Renal pelvis (tissue), 4 donors: Measurements from ENCODE around the gene ST6GALNAC6. TPM values are rescaled to one million over a fixed set of nuclear protein-coding genes. Genes with fewer than 3 reads are reported as not detected.
"Not testable (repeated sequence)": the region's sequence is repeated elsewhere in the genome, so short reads cannot be mapped to it uniquely, and the experiment has no call there.

Experiments
- DNase-seq: peaks from one replicate; pipeline ENCODE4 v3.0.0-alpha.2; 2013
- polyA plus RNA-seq, 3 donors: library from polyadenylated mRNA; unstranded; fragments of 120-200 nt; gene quantifications; one replicate each; pipeline ENCODE4 v1.2.1, GENCODE V29; 2013; ENCODE audit not compliant: insufficient read length in 3 of 3

Gene ST6GALNAC6
- polyA plus RNA-seq, 3 donors, result 48.1 to 50.6 (median 49.2) TPM

DNA sequence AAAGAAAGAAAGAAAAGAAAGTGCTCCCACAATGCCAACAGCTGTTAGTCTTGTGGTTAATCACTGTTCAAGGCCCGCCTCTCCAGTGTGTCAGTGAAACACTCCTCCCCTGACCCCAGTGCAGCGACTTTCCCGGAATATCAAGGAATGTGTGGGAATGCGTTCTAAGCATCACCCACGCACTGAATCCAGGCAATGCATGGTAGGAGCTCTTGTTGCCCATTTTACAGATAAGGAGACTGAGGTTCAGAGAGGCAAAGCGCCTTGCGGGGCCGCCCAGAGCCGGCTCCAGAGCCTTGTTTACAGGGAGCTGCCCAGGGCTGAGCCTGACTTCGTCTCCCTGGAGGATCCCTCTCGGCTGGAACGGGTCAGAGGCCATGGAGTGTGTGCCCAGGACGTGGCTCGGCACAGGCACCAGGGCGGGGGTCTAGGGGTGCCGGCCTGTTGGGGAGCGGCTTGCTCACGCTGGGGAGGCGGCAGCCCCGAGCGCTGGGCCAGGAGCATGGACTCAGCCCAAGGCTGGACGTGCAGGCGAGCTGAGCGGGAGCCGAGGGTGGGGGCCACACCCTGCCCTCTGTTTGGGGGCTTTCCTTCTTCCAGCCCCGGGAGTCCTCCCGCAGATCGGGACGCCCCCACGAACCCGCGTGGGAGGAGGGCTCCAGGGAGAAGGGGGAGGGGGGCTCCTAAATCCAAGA is 823 bp downstream of the ST6GALNAC6 start:
- peak; percentile 79 for DNase-seq

GRCh38 chr9:127897193-127897692 is 2.2 kb downstream of the ST6GALNAC6 start:
- peak; percentile 85 for DNase-seq

DNA sequence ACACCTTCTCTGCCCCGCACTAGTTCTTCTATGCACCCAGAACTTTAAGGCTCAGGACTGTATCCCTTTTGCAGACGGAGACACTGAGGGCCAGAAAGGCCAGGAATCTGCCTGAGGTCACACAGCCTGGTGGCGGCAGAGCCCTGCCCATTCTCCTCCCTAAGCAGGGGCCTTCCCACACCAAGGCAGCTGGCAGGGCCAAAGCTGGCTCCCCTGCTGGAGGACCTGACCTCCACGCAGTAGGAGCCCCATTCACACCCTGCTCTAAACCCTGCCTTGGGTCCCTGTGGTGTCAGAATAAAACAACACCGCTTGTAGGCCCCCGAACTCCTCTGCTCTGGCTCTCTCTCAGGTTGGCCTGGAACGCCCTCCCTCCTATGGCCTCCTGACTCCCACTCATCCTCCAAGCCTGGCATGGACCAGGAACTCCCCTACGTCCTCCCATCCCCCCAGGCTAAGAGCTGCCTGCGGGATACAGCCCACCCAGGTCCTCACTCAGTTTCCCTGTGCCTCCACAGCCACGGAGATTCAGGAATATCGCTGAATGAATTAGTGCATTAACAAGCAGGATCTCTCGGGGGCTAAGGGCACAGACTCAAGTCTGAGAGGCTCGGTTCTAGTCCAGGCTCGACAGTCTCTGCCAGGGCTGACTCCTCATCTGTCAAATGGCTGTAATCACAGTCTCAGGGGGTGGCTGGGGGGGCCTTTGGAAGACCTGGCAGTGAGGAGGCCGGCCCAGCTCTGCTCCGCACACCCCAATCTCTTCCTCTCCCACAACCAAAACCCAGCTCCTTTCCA is 2.8 kb downstream of the ST6GALNAC6 start:
- no peak for DNase-seq

DNA sequence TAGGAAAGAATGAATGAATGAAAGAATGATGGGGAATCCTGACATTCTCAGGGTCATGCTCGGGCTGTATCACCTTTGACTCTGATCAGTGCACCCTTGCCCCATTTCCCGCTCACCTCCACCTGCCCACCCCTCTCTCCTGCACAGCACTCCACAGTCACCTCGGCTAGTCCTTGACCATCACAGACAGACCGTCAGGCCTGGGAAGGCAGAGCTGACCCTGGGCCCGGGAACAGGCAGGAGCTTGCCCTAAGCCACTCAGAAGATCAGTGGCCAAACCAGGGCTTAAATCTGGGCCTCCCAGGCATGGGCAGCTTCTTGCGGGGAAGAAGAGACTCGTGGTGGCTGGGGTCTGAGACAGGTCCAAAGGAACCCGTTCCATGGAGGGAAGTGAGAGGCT is 3.6 kb downstream of the ST6GALNAC6 start:
- DNase-seq, result no peak

DNA sequence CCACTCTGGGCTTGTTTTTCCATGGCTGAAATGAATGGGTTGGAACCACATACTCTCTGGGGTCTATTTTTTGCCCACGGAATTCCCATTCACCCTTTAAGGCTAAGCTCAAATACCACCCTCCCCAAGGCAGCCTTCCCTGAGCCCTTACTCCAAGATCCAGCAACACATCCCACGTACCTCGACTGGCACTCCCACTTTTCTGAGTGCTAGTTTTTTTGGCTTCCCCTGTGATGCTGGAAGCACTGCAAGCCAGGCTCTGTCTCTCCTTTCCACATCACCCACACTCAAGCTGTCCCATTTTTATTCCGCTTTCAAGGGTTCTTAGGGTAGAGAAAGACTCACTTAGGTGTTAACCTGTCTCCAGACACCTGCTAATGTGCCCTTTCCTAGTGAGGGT is 6.0 kb downstream of the ST6GALNAC6 start:
- no peak for DNase-seq

GRCh38 chr9:127892831-127893230 is 6.6 kb downstream of the ST6GALNAC6 start:
- no peak for DNase-seq

- no peak for DNase-seq
These were observed 9.3 kb downstream of the ST6GALNAC6 start for GRCh38 chr9:127890053-127890452.

- no peak for DNase-seq
These were observed 11.6 kb downstream of the ST6GALNAC6 start for GRCh38 chr9:127887792-127888191.

- no peak for DNase-seq
These were observed 12.9 kb downstream of the ST6GALNAC6 start for GRCh38 chr9:127886401-127886972.

DNA sequence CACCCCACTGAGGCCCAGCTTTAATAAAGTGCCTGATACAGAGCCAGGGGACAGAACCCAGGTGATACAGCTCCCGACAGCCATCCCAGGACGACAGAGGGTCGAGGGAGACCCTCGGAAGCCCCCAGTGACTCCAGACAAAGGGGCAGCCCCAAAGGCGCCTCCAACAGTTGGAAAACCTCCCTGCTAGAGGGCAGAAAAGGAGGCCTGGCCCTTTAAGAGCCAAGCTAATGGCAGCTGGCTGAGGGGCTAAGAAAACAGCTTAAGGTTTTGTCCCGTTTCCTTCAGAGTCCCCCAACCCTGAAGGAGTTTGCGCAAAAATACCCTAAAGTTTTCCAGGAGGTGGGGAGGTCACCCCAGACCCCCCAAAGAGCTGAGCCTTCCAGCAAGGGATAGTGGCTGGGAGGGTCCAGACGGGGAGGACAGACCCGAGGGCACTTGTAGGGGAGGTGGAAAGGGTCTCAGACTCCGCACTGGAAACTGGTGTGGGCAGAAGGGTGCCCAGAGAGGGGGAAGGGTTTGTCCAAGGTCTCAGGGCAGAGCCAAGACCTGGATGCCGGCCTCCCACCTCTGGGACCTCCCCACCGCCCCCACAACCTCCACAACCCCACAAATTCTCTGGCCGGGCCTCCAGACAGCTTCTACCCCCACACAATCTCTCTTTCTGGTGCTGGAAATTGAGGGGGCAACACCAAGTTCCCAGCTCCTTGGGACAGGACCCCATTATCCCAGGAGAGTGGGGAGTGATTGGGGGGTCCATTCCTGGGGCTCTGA is 13.7 kb downstream of the ST6GALNAC6 start:
- no peak for DNase-seq

- no peak for DNase-seq
These were observed 14.4 kb downstream of the ST6GALNAC6 start for GRCh38 chr9:127884976-127885490.

GRCh38 chr9:127884427-127884911 is 14.9 kb downstream of the ST6GALNAC6 start:
- no peak for DNase-seq

GRCh38 chr9:127883959-127884358 is 15.4 kb downstream of the ST6GALNAC6 start:
- DNase-seq, result no peak

- not testable (repeated sequence) for DNase-seq
These were observed 17.7 kb downstream of the ST6GALNAC6 start for GRCh38 chr9:127881715-127882114.

GRCh38 chr9:127880143-127880542 is 19.3 kb downstream of the ST6GALNAC6 start:
- no peak for DNase-seq

- no peak for DNase-seq
These were observed 20.6 kb downstream of the ST6GALNAC6 start for GRCh38 chr9:127878652-127879390.

- DNase-seq, result no peak
These were observed 21.3 kb downstream of the ST6GALNAC6 start for GRCh38 chr9:127878001-127878651.

DNA sequence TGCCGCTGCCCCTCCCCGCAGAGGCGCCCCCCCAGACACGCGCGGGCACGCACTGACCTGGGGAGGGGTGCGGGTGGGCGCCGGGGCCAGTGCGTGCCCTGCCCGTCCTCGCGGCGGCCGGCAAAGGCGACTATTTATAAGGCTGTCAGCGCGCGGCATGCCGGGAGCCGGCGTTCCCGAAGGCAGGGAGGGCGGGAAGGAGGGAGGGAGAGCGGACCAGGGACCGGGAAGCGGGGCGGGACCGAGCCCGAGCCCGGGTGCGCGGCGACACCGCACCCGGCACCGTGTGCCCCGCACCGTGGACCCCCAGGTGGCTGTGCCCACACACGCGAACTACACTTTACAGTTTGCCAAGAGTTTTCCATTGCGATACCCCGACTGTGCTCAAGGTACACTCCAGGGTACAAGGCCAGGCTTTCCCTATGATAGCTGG is 21.8 kb downstream of the ST6GALNAC6 start, which contains the start of gene AK1:
Gene AK1 (minus strand): TSS at position 110 of the 433 bp plus-strand sequence. CDS start 3,058 bp downstream, outside the sequence.
- DNase-seq, result no peak

DNA sequence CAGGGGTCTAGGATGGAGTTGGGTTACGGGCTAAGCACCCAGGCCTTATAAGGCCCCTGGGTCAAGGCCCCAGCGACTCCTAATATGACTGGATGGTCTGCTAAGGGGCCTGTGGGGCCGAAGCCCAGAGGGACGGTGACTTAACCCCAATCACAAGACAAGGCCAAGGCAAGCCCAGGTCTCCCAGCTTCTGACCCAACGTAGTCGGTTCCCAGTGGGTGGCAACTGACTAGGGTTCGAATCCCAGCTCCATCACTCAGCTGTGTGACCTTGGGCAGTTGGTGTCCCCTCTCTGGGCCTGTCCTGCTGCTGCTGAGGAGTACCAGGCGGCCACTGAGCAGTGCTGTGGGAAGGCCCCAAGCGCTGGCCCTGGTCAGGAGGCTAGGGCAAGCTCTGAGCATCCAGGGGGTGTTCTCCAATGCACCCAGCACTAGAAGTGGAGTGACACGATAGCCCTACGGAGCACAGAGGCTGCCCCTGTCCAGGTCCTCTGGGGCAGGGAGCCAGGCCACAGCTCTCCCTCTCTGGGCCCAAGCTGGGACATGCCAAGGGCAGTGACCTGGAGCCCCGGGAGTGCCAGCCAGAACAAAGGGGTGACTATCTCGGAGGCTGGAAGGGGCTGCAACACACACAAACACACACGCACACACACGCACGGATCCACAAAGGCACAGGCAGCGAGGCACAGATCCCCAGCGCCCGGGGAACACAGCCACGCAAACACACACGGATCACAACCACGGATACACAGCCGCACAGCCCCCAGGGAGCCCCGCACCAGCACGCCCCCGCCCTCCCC is 22.4 kb downstream of the ST6GALNAC6 start:
- DNase-seq, result no peak
